ENCODE data around the gene ZFPM1.

ZFPM1 gene

GRCh38 chr16:88448461-88449266 lies 4.4 kb upstream of the ZFPM1 start:
- no peak for DNase-seq (ENCODE audit: low read depth in 2 of 3, low spot score in 1 of 3)

- no peak for DNase-seq (ENCODE audit: low read depth in 2 of 3, low spot score in 1 of 3)
These were observed 3.9 kb upstream of the ZFPM1 start for GRCh38 chr16:88449267-88449561.

- DNase-seq (ENCODE audit: low read depth in 2 of 3, low spot score in 1 of 3): no peak
These were observed 1.2 kb upstream of the ZFPM1 start for GRCh38 chr16:88451586-88452481.

GRCh38 chr16:88452482-88453216 lies 431 bp upstream of the ZFPM1 start:
- peak; percentile 95 to 100 (median 98) for DNase-seq (ENCODE audit: low read depth in 2 of 3, low spot score in 1 of 3)

GRCh38 chr16:88453611-88454522 lies 787 bp downstream of the ZFPM1 start:
- DNase-seq (ENCODE audit: low read depth in 2 of 3, low spot score in 1 of 3): no peak

GRCh38 chr16:88454523-88454947 lies 1.5 kb downstream of the ZFPM1 start:
- peak in 2 of 3 donors; percentile 30 to 35 for DNase-seq (ENCODE audit: low read depth in 2 of 3, low spot score in 1 of 3)

- DNase-seq (ENCODE audit: low read depth in 2 of 3, low spot score in 1 of 3): peak; percentile 72 to 74 (median 73)
These were observed 2.7 kb downstream of the ZFPM1 start for GRCh38 chr16:88455610-88456355.

GRCh38 chr16:88456356-88457292 lies 3.5 kb downstream of the ZFPM1 start:
- DNase-seq (ENCODE audit: low read depth in 2 of 3, low spot score in 1 of 3): peak; percentile 47 to 64 (median 61)

GRCh38 chr16:88458039-88458772 lies 5.1 kb downstream of the ZFPM1 start:
- no peak for DNase-seq (ENCODE audit: low read depth in 2 of 3, low spot score in 1 of 3)

GRCh38 chr16:88458773-88459235 lies 5.7 kb downstream of the ZFPM1 start:
- DNase-seq (ENCODE audit: low read depth in 2 of 3, low spot score in 1 of 3): no peak

- DNase-seq (ENCODE audit: low read depth in 2 of 3, low spot score in 1 of 3): no peak
These were observed 6.4 kb downstream of the ZFPM1 start for GRCh38 chr16:88459366-88460073.

- DNase-seq (ENCODE audit: low read depth in 2 of 3, low spot score in 1 of 3): no peak
These were observed 7.6 kb downstream of the ZFPM1 start for GRCh38 chr16:88460496-88461330.

- DNase-seq (ENCODE audit: low read depth in 2 of 3, low spot score in 1 of 3): no peak
These were observed 8.5 kb downstream of the ZFPM1 start for GRCh38 chr16:88461331-88462269.

- no peak for DNase-seq (ENCODE audit: low read depth in 2 of 3, low spot score in 1 of 3)
These were observed 9.3 kb downstream of the ZFPM1 start for GRCh38 chr16:88462396-88462795.

- no peak for DNase-seq (ENCODE audit: low read depth in 2 of 3, low spot score in 1 of 3)
These were observed 10.3 kb downstream of the ZFPM1 start for GRCh38 chr16:88463411-88463810.

All from stimulated activated CD4-positive, alpha-beta T cell treated with anti-CD3 and anti-CD28 coated beads, Interleukin-12 subunit alpha, Interleukin-12 subunit beta, amount 100 ng/mL, for 48 hours (primary cell).